Activated CD4-positive, alpha-beta T cell treated with anti-CD3 and anti-CD28 coated beads, Interleukin-2, amount 50 U/mL, for 24 hours (primary cell): Measurements from ENCODE around the gene IGFBP7.

ENCODE experiments used
- DNase-seq, 2 donors: peaks; one replicate each; pipeline ENCODE4 v3.0.0-alpha.2; 2020; ENCODE audit warnings: low read depth in 1 of 2, low spot score in 1 of 2

IGFBP7 gene

GRCh38 chr4:57109847-57110639 lies at the start of gene IGFBP7:
TSS of gene IGFBP7 (minus strand) at chr4:57110385. CDS start at chr4:57110351, 34 bp downstream.
- no peak for DNase-seq

GRCh38 chr4:57159866-57160265 lies 49.7 kb upstream of the IGFBP7 start:
- no peak for DNase-seq

GRCh38 chr4:57158762-57159161 lies 48.6 kb upstream of the IGFBP7 start:
- no peak for DNase-seq

GRCh38 chr4:57158221-57158620 lies 48.0 kb upstream of the IGFBP7 start:
- DNase-seq, result no peak

- DNase-seq, result no peak
Measured at GRCh38 chr4:57157596-57158137, 47.5 kb upstream of the IGFBP7 start.

- no peak for DNase-seq
Measured at GRCh38 chr4:57156242-57156990, 46.2 kb upstream of the IGFBP7 start.

GRCh38 chr4:57154926-57155325 lies 44.7 kb upstream of the IGFBP7 start:
- DNase-seq, result no peak

- no peak for DNase-seq
Measured at GRCh38 chr4:57154191-57154590, 44.0 kb upstream of the IGFBP7 start.

- no peak for DNase-seq
Measured at GRCh38 chr4:57153207-57153606, 43.0 kb upstream of the IGFBP7 start.

GRCh38 chr4:57151481-57151880 lies 41.3 kb upstream of the IGFBP7 start:
- no peak for DNase-seq

- DNase-seq, result no peak
Measured at GRCh38 chr4:57149833-57150232, 39.6 kb upstream of the IGFBP7 start.

GRCh38 chr4:57148831-57149505 lies 38.8 kb upstream of the IGFBP7 start:
- no peak for DNase-seq

- DNase-seq, result no peak
Measured at GRCh38 chr4:57148177-57148576, 38.0 kb upstream of the IGFBP7 start.

- no peak for DNase-seq
Measured at GRCh38 chr4:57147335-57148060, 37.3 kb upstream of the IGFBP7 start.

GRCh38 chr4:57146444-57146843 lies 36.3 kb upstream of the IGFBP7 start:
- DNase-seq, result no peak

GRCh38 chr4:57144466-57144865 lies 34.3 kb upstream of the IGFBP7 start:
- no peak for DNase-seq

- no peak for DNase-seq
Measured at GRCh38 chr4:57139783-57140182, 29.6 kb upstream of the IGFBP7 start.

- DNase-seq, result no peak
Measured at GRCh38 chr4:57137261-57137660, 27.1 kb upstream of the IGFBP7 start.

GRCh38 chr4:57136281-57136680 lies 26.1 kb upstream of the IGFBP7 start:
- DNase-seq, result no peak

- DNase-seq, result no peak
Measured at GRCh38 chr4:57132743-57133137, 22.6 kb upstream of the IGFBP7 start.
